HG03175 (cell line): ENCODE measurements around the gene OOSP3.
"Not testable (repeated sequence)": the region's sequence is repeated elsewhere in the genome, so short reads cannot be mapped to it uniquely, and the experiment has no call there.

Experiments
- ATAC-seq: cut with Tn5 transposase; IDR thresholded peaks from one replicate; pipeline ENCODE4 v1.9.1; 2021; ENCODE audit warnings: mild to moderate bottlenecking, moderate library complexity; ENCODE audit not compliant: unreplicated experiment

The OOSP3 gene

GRCh38 chr11:59875856-59876519, 2.6 kb upstream of the OOSP3 start:
- ATAC-seq, result no peak

- ATAC-seq, result no peak
Measured at GRCh38 chr11:59877325-59877724, 1.3 kb upstream of the OOSP3 start.

GRCh38 chr11:59877784-59878183, 798 bp upstream of the OOSP3 start:
- ATAC-seq, result no peak

- no peak for ATAC-seq
Measured at GRCh38 chr11:59879567-59879966, 985 bp downstream of the OOSP3 start.

- no peak for ATAC-seq
Measured at GRCh38 chr11:59883597-59883996, 5.0 kb downstream of the OOSP3 start.

GRCh38 chr11:59887156-59887555, 8.6 kb downstream of the OOSP3 start:
- not testable (repeated sequence) for ATAC-seq

GRCh38 chr11:59891781-59892181, 13.2 kb downstream of the OOSP3 start:
- no peak for ATAC-seq

- no peak for ATAC-seq
Measured at GRCh38 chr11:59894616-59895015, 16.0 kb downstream of the OOSP3 start.

GRCh38 chr11:59898046-59898445, 19.5 kb downstream of the OOSP3 start:
- ATAC-seq, result no peak

GRCh38 chr11:59898650-59899049, 20.1 kb downstream of the OOSP3 start:
- no peak for ATAC-seq

- no peak for ATAC-seq
Measured at GRCh38 chr11:59899532-59899931, 20.9 kb downstream of the OOSP3 start.

- ATAC-seq, result no peak
Measured at GRCh38 chr11:59900366-59901126, 22.0 kb downstream of the OOSP3 start.

- no peak for ATAC-seq
Measured at GRCh38 chr11:59901306-59901705, 22.7 kb downstream of the OOSP3 start.

- ATAC-seq, result not testable (repeated sequence)
Measured at GRCh38 chr11:59903569-59903968, 25.0 kb downstream of the OOSP3 start.

- no peak for ATAC-seq
Measured at GRCh38 chr11:59918480-59918879, 39.9 kb downstream of the OOSP3 start.

- no peak for ATAC-seq
Measured at GRCh38 chr11:59918987-59919589, 40.5 kb downstream of the OOSP3 start.

GRCh38 chr11:59923813-59924212, 45.2 kb downstream of the OOSP3 start:
- ATAC-seq, result no peak

- no peak for ATAC-seq
Measured at GRCh38 chr11:59931688-59932087, 53.1 kb downstream of the OOSP3 start.

- no peak for ATAC-seq
Measured at GRCh38 chr11:59938132-59938531, 59.5 kb downstream of the OOSP3 start, which contains the start of gene OOSP1. Gene OOSP1 (plus strand): TSS chr11:59938432. CDS start chr11:59938455, 23 bp downstream.

- ATAC-seq, result no peak
Measured at GRCh38 chr11:59938718-59939117, 60.1 kb downstream of the OOSP3 start.

- no peak for ATAC-seq
Measured at GRCh38 chr11:59939482-59939881, 60.9 kb downstream of the OOSP3 start.

GRCh38 chr11:59941091-59941490, 62.5 kb downstream of the OOSP3 start:
- no peak for ATAC-seq
